Measurements from ENCODE around the gene NYAP1.
A peak's percentile ranks its signal among the peaks of the same experiment; 100 is the strongest.
"Not testable (repeated sequence)": the region's sequence is repeated elsewhere in the genome, so short reads cannot be mapped to it uniquely, and the experiment has no call there.

Gene NYAP1

GRCh38 chr7:100484673-100485045, 932 bp downstream of the NYAP1 start:
- DNase-seq: no peak

DNA sequence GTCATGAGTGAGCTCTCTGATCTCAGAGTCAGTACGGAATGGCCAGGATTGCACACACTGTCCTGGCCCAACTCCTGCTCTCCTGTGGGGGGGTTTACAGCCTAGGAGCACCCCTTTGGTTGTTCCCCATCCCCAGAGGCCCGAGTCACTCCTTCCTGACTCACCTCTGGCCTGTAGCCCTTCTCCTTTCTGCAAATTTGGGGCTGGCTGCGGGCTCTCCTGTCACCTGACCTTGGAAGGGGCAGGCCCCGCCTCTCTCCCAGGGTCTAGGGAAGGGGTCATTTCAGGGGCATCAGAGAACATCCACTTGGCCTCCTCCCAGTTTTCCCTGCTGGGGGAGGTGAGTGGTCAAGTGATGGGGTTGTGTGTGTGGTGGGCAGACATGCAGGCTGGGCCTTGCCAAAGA, 1.7 kb downstream of the NYAP1 start:
- no peak for DNase-seq

DNA sequence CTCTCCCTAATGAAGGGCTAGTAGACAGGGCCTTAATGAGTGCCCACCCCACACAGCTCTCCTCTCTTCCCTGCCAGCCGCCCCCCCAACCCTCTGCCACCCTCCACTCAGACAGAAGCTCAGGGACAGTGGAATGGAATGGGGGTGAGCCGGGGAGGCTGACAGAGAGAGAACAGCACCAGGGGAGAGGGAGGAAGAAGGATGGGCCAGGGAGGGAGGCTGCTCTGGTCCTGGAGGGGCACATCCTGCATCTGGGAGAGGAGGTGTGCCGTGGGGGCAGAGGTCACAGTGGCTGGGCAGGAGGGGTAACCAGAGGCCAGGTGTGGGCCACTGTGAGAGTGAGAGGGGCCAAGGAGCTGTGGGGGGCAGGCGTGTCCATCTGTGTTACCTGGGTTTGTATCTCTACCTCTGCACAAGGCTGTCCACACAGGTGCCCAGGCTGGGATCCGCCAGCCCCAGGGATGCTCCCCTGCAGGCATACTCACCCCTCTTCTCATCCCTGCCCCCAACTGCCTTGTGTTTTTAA, 2.4 kb downstream of the NYAP1 start:
- no peak for DNase-seq

DNA sequence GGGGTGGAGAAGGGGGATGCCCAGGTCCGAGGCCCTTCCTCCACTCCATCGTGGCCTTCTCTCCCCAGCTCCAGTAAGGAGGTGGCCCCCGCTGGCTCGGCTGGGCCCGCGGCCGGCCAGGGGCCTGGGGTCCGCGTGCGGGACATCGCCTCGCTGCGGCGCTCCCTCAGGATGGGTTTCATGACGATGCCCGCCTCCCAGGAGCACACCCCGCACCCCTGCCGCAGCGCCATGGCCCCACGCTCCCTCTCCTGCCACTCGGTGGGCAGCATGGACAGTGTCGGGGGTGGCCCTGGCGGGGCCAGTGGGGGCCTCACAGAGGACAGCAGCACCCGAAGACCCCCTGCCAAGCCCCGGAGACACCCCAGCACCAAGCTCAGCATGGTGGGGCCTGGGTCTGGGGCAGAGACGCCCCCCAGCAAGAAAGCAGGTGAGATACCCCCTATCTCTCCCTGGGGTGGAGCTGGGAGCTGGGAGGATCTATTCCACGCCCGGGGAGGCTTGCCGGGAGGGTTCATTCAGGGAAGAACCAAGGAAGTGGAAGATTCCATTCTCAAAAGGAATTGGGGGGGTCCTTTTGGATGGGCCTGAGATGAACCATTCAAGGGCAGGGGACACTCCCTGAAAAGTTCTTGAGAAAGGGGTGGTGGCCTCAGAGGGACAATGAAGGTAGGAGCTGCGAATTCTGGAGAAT, 3.2 kb downstream of the NYAP1 start:
- DNase-seq: no peak

GRCh38 chr7:100488333-100489095, 4.8 kb downstream of the NYAP1 start:
- no peak for DNase-seq

DNA sequence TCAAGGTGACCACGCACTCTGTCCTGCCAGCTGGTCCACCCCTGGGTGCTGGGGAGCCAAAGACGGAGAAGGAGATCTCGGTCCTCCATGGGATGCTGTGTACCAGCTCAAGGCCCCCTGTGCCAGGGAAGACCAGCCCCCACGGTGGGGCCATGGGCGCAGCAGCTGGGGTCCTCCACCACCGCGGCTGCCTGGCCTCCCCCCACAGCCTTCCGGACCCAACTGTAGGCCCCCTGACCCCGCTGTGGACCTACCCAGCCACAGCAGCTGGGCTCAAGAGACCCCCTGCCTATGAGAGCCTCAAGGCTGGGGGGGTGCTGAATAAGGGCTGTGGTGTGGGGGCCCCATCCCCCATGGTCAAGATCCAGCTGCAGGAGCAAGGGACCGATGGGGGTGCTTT, 5.4 kb downstream of the NYAP1 start:
- no peak for DNase-seq

- peak; percentile 97 for DNase-seq
Measured at GRCh38 chr7:100489824-100490223, 6.1 kb downstream of the NYAP1 start.

GRCh38 chr7:100490483-100491191, 6.9 kb downstream of the NYAP1 start:
- DNase-seq: no peak

GRCh38 chr7:100491192-100491578, 7.5 kb downstream of the NYAP1 start:
- no peak for DNase-seq

- no peak for DNase-seq
Measured at GRCh38 chr7:100492738-100493475, 9.2 kb downstream of the NYAP1 start.

- DNase-seq: peak; percentile 65
Measured at GRCh38 chr7:100493476-100494264, 9.9 kb downstream of the NYAP1 start.

GRCh38 chr7:100496509-100496908, 12.8 kb downstream of the NYAP1 start:
- DNase-seq: no peak

- DNase-seq: not testable (repeated sequence)
Measured at GRCh38 chr7:100500743-100501142, 17.0 kb downstream of the NYAP1 start.

- not testable (repeated sequence) for DNase-seq
Measured at GRCh38 chr7:100504031-100504430, 20.3 kb downstream of the NYAP1 start.

- DNase-seq: no peak
Measured at GRCh38 chr7:100504887-100505611, 21.3 kb downstream of the NYAP1 start.

GRCh38 chr7:100506356-100506923, 22.7 kb downstream of the NYAP1 start:
- no peak for DNase-seq

- DNase-seq: peak; percentile 100
Measured at GRCh38 chr7:100509231-100509630, 25.5 kb downstream of the NYAP1 start.

DNA sequence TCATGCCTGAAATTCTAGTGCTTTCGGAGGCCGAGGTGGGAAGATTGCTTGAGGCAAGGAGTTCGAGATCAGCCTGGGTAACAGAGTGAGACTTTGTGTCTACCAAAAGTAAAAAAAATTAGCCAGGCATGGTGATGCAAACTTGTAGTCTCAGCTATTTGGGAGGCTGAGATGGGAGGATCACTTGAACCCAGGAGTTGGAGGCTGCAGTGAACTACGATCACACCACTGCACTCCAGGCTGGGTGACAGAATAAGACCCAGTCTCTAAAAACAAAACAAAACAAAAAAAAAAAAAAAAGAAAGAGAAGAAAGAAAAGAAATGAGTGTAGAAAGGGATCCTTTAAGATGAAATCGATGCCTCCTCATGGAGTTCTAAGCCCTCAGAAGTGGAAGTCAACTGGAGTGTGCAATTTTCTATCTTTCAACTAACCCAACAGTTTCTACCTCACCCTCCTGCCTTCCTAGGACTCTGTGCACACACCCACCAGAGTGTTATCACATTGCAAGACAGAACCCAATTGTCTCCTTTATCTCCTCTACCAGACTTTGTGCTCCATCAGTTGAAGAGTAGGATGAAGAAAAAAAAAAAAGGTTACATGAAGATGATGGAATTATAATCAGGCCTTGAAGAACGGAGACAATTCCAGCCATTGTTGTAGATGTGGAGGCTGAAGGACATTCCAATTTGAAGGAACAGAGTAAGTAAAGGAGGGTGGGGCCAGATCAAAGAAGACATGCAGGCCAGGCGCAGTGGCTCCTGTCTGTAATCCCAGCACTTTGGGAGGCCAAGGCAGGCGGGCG, 26.9 kb downstream of the NYAP1 start:
- no peak for DNase-seq

DNA sequence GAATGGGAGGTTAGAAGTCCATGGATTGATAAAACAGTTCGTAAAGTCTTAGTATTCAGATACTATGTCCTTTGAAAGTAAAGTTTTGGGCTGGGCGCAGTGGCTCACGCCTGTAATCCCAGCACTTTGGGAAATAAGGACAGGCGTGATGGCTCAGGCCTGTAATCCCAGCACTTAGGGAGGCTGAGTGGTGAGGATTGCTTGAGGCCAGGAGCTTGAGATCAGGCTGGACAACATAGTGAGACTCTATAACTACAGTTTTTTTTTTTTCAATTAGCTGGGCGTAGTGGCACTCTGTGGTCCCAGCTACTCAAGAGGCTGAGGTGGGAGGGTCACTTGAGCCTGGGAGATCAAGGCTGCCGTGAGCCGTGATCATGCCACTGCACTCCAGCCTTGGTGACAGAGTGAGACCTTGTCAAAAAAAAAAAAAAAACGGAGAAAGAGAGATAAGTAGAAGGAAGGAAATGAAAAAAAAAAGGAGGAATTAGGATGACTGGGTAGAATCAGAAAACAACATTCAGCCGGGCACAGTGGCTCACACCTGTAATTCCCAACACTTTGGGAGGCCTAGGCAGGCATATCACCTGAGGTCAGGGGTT, 29.6 kb downstream of the NYAP1 start:
- no peak for DNase-seq

GRCh38 chr7:100515072-100515532, 31.4 kb downstream of the NYAP1 start:
- DNase-seq: no peak
